ENCODE results near the gene EHBP1. TPM values are rescaled to one million over a fixed set of nuclear protein-coding genes. Genes with fewer than 3 reads are reported as not detected.
A peak's percentile ranks its signal among the peaks of the same experiment; 100 is the strongest.
"Not testable (repeated sequence)": the region's sequence is repeated elsewhere in the genome, so short reads cannot be mapped to it uniquely, and the experiment has no call there.

Gene EHBP1
- total and polyA plus RNA-seq, 2 experiments from 2014 or later: 11.7 to 30.8 TPM

DNA sequence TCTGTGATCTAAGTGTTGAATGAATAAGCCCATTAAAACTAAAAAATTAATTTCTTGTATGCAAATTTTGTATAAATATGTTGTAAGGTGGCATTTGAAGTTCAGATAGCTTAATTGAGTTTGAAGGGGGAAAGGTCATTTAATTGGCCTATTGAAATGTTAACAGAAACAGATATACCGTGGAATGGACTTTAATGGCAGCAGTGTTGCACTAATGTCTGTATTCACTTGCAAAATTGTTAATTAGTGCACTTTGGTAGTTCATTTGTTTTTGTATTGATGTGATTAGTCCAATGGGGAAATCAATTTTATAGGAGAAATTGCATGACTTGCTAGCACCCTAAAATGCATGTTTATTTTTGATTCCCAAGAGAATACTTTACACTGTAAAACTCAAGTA, 303.3 kb downstream of the EHBP1 start:
- TF ChIP-seq, protein P1, sequence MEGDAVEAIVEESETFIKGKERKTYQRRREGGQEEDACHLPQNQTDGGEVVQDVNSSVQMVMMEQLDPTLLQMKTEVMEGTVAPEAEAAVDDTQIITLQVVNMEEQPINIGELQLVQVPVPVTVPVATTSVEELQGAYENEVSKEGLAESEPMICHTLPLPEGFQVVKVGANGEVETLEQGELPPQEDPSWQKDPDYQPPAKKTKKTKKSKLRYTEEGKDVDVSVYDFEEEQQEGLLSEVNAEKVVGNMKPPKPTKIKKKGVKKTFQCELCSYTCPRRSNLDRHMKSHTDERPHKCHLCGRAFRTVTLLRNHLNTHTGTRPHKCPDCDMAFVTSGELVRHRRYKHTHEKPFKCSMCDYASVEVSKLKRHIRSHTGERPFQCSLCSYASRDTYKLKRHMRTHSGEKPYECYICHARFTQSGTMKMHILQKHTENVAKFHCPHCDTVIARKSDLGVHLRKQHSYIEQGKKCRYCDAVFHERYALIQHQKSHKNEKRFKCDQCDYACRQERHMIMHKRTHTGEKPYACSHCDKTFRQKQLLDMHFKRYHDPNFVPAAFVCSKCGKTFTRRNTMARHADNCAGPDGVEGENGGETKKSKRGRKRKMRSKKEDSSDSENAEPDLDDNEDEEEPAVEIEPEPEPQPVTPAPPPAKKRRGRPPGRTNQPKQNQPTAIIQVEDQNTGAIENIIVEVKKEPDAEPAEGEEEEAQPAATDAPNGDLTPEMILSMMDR (IDR thresholded peaks at IDR 0.05; ENCODE audit: low read depth, low read length): no peak
- Histone ChIP-seq H3K27ac (peak overlapping the region; percentile 48), H3K4me3 (no peak overlapping the region), H3K4me1 (ENCODE audit: low read depth) (peaks cover 27% of the 10 kb centered on the region), H3K27me3 (no peaks in the 10 kb centered on the region), H3K36me3 (no peaks in the 10 kb centered on the region), H3K9me3 (ENCODE audit: low read depth) (no peaks in the 10 kb centered on the region)
- DNase-seq (ENCODE audit: low read depth in 1 of 2, low spot score in 1 of 2): no peak

GRCh38 chr2:63009490-63009889, 304.0 kb downstream of the EHBP1 start:
- Histone ChIP-seq H3K9me3 (ENCODE audit: low read depth) (no peaks in the 10 kb centered on the region), H3K4me3 (no peak overlapping the region), H3K36me3 (no peaks in the 10 kb centered on the region), H3K4me1 (ENCODE audit: low read depth) (peaks cover 27% of the 10 kb centered on the region), H3K27me3 (no peaks in the 10 kb centered on the region), H3K27ac (peak overlapping the region; percentile 48)
- TF ChIP-seq, protein P1 (IDR thresholded peaks at IDR 0.05; ENCODE audit: low read depth, low read length): no peak
- DNase-seq (ENCODE audit: low read depth in 1 of 2, low spot score in 1 of 2): no peak

GRCh38 chr2:63012541-63012940, 307.0 kb downstream of the EHBP1 start:
- Histone ChIP-seq H3K27ac (no peak overlapping the region), H3K4me3 (no peak overlapping the region), H3K27me3 (no peaks in the 10 kb centered on the region), H3K4me1 (ENCODE audit: low read depth) (peaks cover 27% of the 10 kb centered on the region), H3K9me3 (ENCODE audit: low read depth) (no peaks in the 10 kb centered on the region), H3K36me3 (no peaks in the 10 kb centered on the region)
- DNase-seq (ENCODE audit: low read depth in 1 of 2, low spot score in 1 of 2): peak in 1 of 2 donors; percentile 13
- TF ChIP-seq, protein P1 (IDR thresholded peaks at IDR 0.05; ENCODE audit: low read depth, low read length): no peak

- TF ChIP-seq, protein P1 (IDR thresholded peaks at IDR 0.05; ENCODE audit: low read depth, low read length): no peak
- DNase-seq (ENCODE audit: low read depth in 1 of 2, low spot score in 1 of 2): no peak
- H3K36me3 ChIP-seq: no peaks in the 10 kb centered on the region
- no peaks in the 10 kb centered on the region for H3K9me3 ChIP-seq (ENCODE audit: low read depth)
- H3K27ac ChIP-seq: no peak overlapping the region
- no peaks in the 10 kb centered on the region for H3K27me3 ChIP-seq
- no peak overlapping the region for H3K4me3 ChIP-seq
- H3K4me1 ChIP-seq (ENCODE audit: low read depth): peaks cover 21% of the 10 kb centered on the region
These were observed 307.9 kb downstream of the EHBP1 start for GRCh38 chr2:63013438-63013837.

- TF ChIP-seq, protein P1 (IDR thresholded peaks at IDR 0.05; ENCODE audit: low read depth, low read length): no peak
- H3K27me3 ChIP-seq: no peaks in the 10 kb centered on the region
- no peaks in the 10 kb centered on the region for H3K9me3 ChIP-seq (ENCODE audit: low read depth)
- no peak for DNase-seq (ENCODE audit: low read depth in 1 of 2, low spot score in 1 of 2)
- H3K36me3 ChIP-seq: no peaks in the 10 kb centered on the region
- H3K27ac ChIP-seq: no peak overlapping the region
- no peak overlapping the region for H3K4me3 ChIP-seq
- H3K4me1 ChIP-seq (ENCODE audit: low read depth): peaks cover 5% of the 10 kb centered on the region
These were observed 309.9 kb downstream of the EHBP1 start for GRCh38 chr2:63015389-63015788.

DNA sequence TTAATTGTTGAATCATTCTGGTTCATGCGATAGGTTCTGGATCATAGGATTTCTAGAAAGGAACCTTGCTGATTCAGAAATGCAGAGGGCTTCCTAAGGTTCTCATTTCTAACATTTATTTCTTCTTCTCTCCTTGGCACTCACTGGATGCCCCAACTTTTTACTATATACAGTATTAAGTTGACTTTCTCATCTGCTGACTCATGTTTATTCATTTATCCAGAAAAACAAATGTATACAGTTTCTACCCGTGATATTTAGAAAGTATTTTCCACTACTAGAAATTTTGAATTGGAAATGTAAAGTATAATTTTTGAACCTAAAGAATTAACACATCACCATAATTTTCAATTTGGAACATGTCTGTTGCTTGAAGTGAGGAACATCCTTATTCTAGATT, 312.9 kb downstream of the EHBP1 start:
- H3K9me3 ChIP-seq (ENCODE audit: low read depth): no peaks in the 10 kb centered on the region
- H3K4me3 ChIP-seq: no peak overlapping the region
- no peaks in the 10 kb centered on the region for H3K27me3 ChIP-seq
- TF ChIP-seq, protein P1 (IDR thresholded peaks at IDR 0.05; ENCODE audit: low read depth, low read length): no peak
- H3K27ac ChIP-seq: no peak overlapping the region
- H3K36me3 ChIP-seq: no peaks in the 10 kb centered on the region
- no peak for DNase-seq (ENCODE audit: low read depth in 1 of 2, low spot score in 1 of 2)
- no peaks in the 10 kb centered on the region for H3K4me1 ChIP-seq (ENCODE audit: low read depth)

DNA sequence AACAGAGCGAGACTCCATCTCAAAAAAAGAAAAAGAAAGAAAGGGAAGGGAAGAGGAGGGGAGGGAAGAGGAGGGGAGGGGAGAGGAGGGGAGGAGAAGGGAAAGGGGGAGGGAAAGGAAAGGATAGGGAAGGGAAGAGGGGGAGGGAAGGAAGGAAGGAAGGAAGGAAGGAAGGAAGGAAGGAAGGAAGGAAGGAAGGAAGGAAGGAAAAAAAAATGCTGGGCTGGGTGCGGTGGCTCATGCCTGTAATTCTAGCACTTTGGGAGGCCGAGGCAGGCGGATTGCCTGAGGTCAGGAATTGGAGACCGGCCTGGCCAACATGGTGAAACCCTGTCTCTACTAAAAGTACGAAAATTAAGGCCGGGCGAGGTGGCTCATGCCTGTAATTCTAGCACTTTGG, 314.2 kb downstream of the EHBP1 start:
- not testable (repeated sequence) for H3K27ac ChIP-seq; H3K9me3 ChIP-seq (ENCODE audit: low read depth); DNase-seq (ENCODE audit: low read depth in 1 of 2, low spot score in 1 of 2); H3K27me3 ChIP-seq; H3K4me3 ChIP-seq; H3K36me3 ChIP-seq; H3K4me1 ChIP-seq (ENCODE audit: low read depth)
